Measurements from ENCODE around the gene TMEM272.

Gene TMEM272

GRCh38 chr13:51785712-51786424, 59.1 kb downstream of the TMEM272 start:
- no peaks in the 10 kb centered on the region for H3K36me3 ChIP-seq (ENCODE audit: control insufficient read depth, low read depth, low read length)
- no peaks in the 10 kb centered on the region for H3K4me1 ChIP-seq (ENCODE audit: control insufficient read depth, low read depth, low read length)
- no peaks in the 10 kb centered on the region for H3K9me3 ChIP-seq (ENCODE audit: control insufficient read depth, low read depth, low read length)
- H3K4me3 ChIP-seq (ENCODE audit: low read length) = no peak overlapping the region
- no peak overlapping the region for H3K27ac ChIP-seq (ENCODE audit: low read length)
- H3K9ac ChIP-seq (ENCODE audit: low read length) = no peak overlapping the region
- no peaks in the 10 kb centered on the region for H3K27me3 ChIP-seq (ENCODE audit: control insufficient read depth, insufficient read depth, low read length)

GRCh38 chr13:51784097-51784496, 60.9 kb downstream of the TMEM272 start:
- no peak overlapping the region for H3K27ac ChIP-seq (ENCODE audit: low read length)
- H3K9me3 ChIP-seq (ENCODE audit: control insufficient read depth, low read depth, low read length) = no peaks in the 10 kb centered on the region

GRCh38 chr13:51783428-51784094, 61.4 kb downstream of the TMEM272 start:
- no peak overlapping the region for H3K9ac ChIP-seq (ENCODE audit: low read length)

More at GRCh38 chr13:51784097-51784496, 60.9 kb downstream of the TMEM272 start:
- no peaks in the 10 kb centered on the region for H3K4me1 ChIP-seq (ENCODE audit: control insufficient read depth, low read depth, low read length)
- no peak overlapping the region for H3K4me3 ChIP-seq (ENCODE audit: low read length)
- H3K9ac ChIP-seq (ENCODE audit: low read length) = no peak overlapping the region
- no peaks in the 10 kb centered on the region for H3K36me3 ChIP-seq (ENCODE audit: control insufficient read depth, low read depth, low read length)
- no peaks in the 10 kb centered on the region for H3K27me3 ChIP-seq (ENCODE audit: control insufficient read depth, insufficient read depth, low read length)

GRCh38 chr13:51782026-51782710, 62.8 kb downstream of the TMEM272 start:
- no peak overlapping the region for H3K9ac ChIP-seq (ENCODE audit: low read length)
- H3K36me3 ChIP-seq (ENCODE audit: control insufficient read depth, low read depth, low read length) = no peaks in the 10 kb centered on the region
- no peak overlapping the region for H3K27ac ChIP-seq (ENCODE audit: low read length)
- no peaks in the 10 kb centered on the region for H3K4me1 ChIP-seq (ENCODE audit: control insufficient read depth, low read depth, low read length)
- H3K27me3 ChIP-seq (ENCODE audit: control insufficient read depth, insufficient read depth, low read length) = no peaks in the 10 kb centered on the region
- H3K4me3 ChIP-seq (ENCODE audit: low read length) = no peak overlapping the region
- H3K9me3 ChIP-seq (ENCODE audit: control insufficient read depth, low read depth, low read length) = no peaks in the 10 kb centered on the region

More at GRCh38 chr13:51783428-51784094, 61.4 kb downstream of the TMEM272 start:
- no peak overlapping the region for H3K4me3 ChIP-seq (ENCODE audit: low read length)
- no peaks in the 10 kb centered on the region for H3K9me3 ChIP-seq (ENCODE audit: control insufficient read depth, low read depth, low read length)
- no peaks in the 10 kb centered on the region for H3K27me3 ChIP-seq (ENCODE audit: control insufficient read depth, insufficient read depth, low read length)
- H3K36me3 ChIP-seq (ENCODE audit: control insufficient read depth, low read depth, low read length) = no peaks in the 10 kb centered on the region
- no peak overlapping the region for H3K27ac ChIP-seq (ENCODE audit: low read length)
- H3K4me1 ChIP-seq (ENCODE audit: control insufficient read depth, low read depth, low read length) = no peaks in the 10 kb centered on the region

GRCh38 chr13:51781246-51782022, 63.5 kb downstream of the TMEM272 start:
- no peak overlapping the region for H3K9ac ChIP-seq (ENCODE audit: low read length)
- H3K4me3 ChIP-seq (ENCODE audit: low read length) = no peak overlapping the region
- H3K27ac ChIP-seq (ENCODE audit: low read length) = no peak overlapping the region
- H3K27me3 ChIP-seq (ENCODE audit: control insufficient read depth, insufficient read depth, low read length) = no peaks in the 10 kb centered on the region
- H3K9me3 ChIP-seq (ENCODE audit: control insufficient read depth, low read depth, low read length) = no peaks in the 10 kb centered on the region
- H3K4me1 ChIP-seq (ENCODE audit: control insufficient read depth, low read depth, low read length) = no peaks in the 10 kb centered on the region
- no peaks in the 10 kb centered on the region for H3K36me3 ChIP-seq (ENCODE audit: control insufficient read depth, low read depth, low read length)

- no peaks in the 10 kb centered on the region for H3K36me3 ChIP-seq (ENCODE audit: control insufficient read depth, low read depth, low read length)
- H3K27me3 ChIP-seq (ENCODE audit: control insufficient read depth, insufficient read depth, low read length) = no peaks in the 10 kb centered on the region
- no peak overlapping the region for H3K27ac ChIP-seq (ENCODE audit: low read length)
- H3K9ac ChIP-seq (ENCODE audit: low read length) = no peak overlapping the region
- H3K9me3 ChIP-seq (ENCODE audit: control insufficient read depth, low read depth, low read length) = no peaks in the 10 kb centered on the region
- no peak overlapping the region for H3K4me3 ChIP-seq (ENCODE audit: low read length)
- H3K4me1 ChIP-seq (ENCODE audit: control insufficient read depth, low read depth, low read length) = no peaks in the 10 kb centered on the region
Observed at GRCh38 chr13:51780099-51780498, 64.9 kb downstream of the TMEM272 start.

GRCh38 chr13:51778392-51778791, 66.6 kb downstream of the TMEM272 start:
- H3K27ac ChIP-seq (ENCODE audit: low read length) = no peak overlapping the region
- H3K36me3 ChIP-seq (ENCODE audit: control insufficient read depth, low read depth, low read length) = no peaks in the 10 kb centered on the region
- no peaks in the 10 kb centered on the region for H3K4me1 ChIP-seq (ENCODE audit: control insufficient read depth, low read depth, low read length)
- no peak overlapping the region for H3K4me3 ChIP-seq (ENCODE audit: low read length)
- H3K27me3 ChIP-seq (ENCODE audit: control insufficient read depth, insufficient read depth, low read length) = no peaks in the 10 kb centered on the region
- no peaks in the 10 kb centered on the region for H3K9me3 ChIP-seq (ENCODE audit: control insufficient read depth, low read depth, low read length)
- no peak overlapping the region for H3K9ac ChIP-seq (ENCODE audit: low read length)

GRCh38 chr13:51777921-51778320, 67.1 kb downstream of the TMEM272 start:
- H3K9me3 ChIP-seq (ENCODE audit: control insufficient read depth, low read depth, low read length) = no peaks in the 10 kb centered on the region
- H3K4me3 ChIP-seq (ENCODE audit: low read length) = no peak overlapping the region
- no peak overlapping the region for H3K9ac ChIP-seq (ENCODE audit: low read length)
- H3K36me3 ChIP-seq (ENCODE audit: control insufficient read depth, low read depth, low read length) = no peaks in the 10 kb centered on the region
- no peaks in the 10 kb centered on the region for H3K27me3 ChIP-seq (ENCODE audit: control insufficient read depth, insufficient read depth, low read length)
- H3K27ac ChIP-seq (ENCODE audit: low read length) = no peak overlapping the region
- H3K4me1 ChIP-seq (ENCODE audit: control insufficient read depth, low read depth, low read length) = no peaks in the 10 kb centered on the region

GRCh38 chr13:51776179-51776578, 68.8 kb downstream of the TMEM272 start:
- Histone ChIP-seq H3K9me3 (ENCODE audit: control insufficient read depth, low read depth, low read length) (no peaks in the 10 kb centered on the region), H3K27me3 (ENCODE audit: control insufficient read depth, insufficient read depth, low read length) (no peaks in the 10 kb centered on the region), H3K27ac (ENCODE audit: low read length) (no peak overlapping the region), H3K36me3 (ENCODE audit: control insufficient read depth, low read depth, low read length) (no peaks in the 10 kb centered on the region), H3K4me3 (ENCODE audit: low read length) (no peak overlapping the region), H3K4me1 (ENCODE audit: control insufficient read depth, low read depth, low read length) (no peaks in the 10 kb centered on the region), H3K9ac (ENCODE audit: low read length) (no peak overlapping the region)

- Histone ChIP-seq H3K4me1 (ENCODE audit: control insufficient read depth, low read depth, low read length) (no peaks in the 10 kb centered on the region), H3K4me3 (ENCODE audit: low read length) (no peak overlapping the region), H3K9ac (ENCODE audit: low read length) (no peak overlapping the region), H3K27me3 (ENCODE audit: control insufficient read depth, insufficient read depth, low read length) (no peaks in the 10 kb centered on the region), H3K36me3 (ENCODE audit: control insufficient read depth, low read depth, low read length) (no peaks in the 10 kb centered on the region), H3K27ac (ENCODE audit: low read length) (no peak overlapping the region), H3K9me3 (ENCODE audit: control insufficient read depth, low read depth, low read length) (no peaks in the 10 kb centered on the region)
Observed at GRCh38 chr13:51773515-51773914, 71.5 kb downstream of the TMEM272 start.

GRCh38 chr13:51772781-51773180, 72.2 kb downstream of the TMEM272 start:
- Histone ChIP-seq H3K36me3 (ENCODE audit: control insufficient read depth, low read depth, low read length) (no peaks in the 10 kb centered on the region), H3K27me3 (ENCODE audit: control insufficient read depth, insufficient read depth, low read length) (no peaks in the 10 kb centered on the region), H3K9me3 (ENCODE audit: control insufficient read depth, low read depth, low read length) (no peaks in the 10 kb centered on the region), H3K4me1 (ENCODE audit: control insufficient read depth, low read depth, low read length) (no peaks in the 10 kb centered on the region), H3K4me3 (ENCODE audit: low read length) (no peak overlapping the region), H3K27ac (ENCODE audit: low read length) (no peak overlapping the region), H3K9ac (ENCODE audit: low read length) (no peak overlapping the region)
